GM12872 (cell line): ENCODE data around the gene ASMT.

ENCODE experiments used
- TF ChIP-seq, protein P1 (sequence below): IDR thresholded peaks from 3 replicates; pipeline ENCODE4 v1.5.1; 2011; ENCODE audit warnings: low read depth, mild to moderate bottlenecking, low read length, moderate library complexity; ENCODE audit not compliant: insufficient read depth

ASMT gene

DNA sequence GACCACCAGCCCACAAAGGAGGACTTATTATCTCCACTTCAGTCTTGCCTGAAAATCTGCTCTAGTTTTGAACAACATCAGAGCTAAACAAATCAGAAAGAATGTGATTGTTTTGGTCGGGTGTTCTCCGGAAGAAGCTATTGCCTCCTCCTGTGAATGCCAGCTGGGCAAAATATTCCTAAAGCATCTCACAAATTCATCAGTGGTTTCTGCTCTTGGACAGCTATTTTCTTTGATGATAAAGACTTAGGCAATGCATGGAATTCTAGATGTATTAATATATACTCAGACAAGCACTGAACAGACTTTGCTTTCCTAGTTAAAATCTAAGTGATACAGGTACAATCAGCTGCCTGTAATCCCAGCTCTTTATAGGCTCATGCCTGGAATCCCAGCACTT lies 71.8 kb downstream of the ASMT start:
- TF ChIP-seq, protein P1, sequence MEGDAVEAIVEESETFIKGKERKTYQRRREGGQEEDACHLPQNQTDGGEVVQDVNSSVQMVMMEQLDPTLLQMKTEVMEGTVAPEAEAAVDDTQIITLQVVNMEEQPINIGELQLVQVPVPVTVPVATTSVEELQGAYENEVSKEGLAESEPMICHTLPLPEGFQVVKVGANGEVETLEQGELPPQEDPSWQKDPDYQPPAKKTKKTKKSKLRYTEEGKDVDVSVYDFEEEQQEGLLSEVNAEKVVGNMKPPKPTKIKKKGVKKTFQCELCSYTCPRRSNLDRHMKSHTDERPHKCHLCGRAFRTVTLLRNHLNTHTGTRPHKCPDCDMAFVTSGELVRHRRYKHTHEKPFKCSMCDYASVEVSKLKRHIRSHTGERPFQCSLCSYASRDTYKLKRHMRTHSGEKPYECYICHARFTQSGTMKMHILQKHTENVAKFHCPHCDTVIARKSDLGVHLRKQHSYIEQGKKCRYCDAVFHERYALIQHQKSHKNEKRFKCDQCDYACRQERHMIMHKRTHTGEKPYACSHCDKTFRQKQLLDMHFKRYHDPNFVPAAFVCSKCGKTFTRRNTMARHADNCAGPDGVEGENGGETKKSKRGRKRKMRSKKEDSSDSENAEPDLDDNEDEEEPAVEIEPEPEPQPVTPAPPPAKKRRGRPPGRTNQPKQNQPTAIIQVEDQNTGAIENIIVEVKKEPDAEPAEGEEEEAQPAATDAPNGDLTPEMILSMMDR, result no peak
